Activated CD8-positive, alpha-beta memory T cell treated with anti-CD3 and anti-CD28 coated beads, Interleukin-2, amount 10 ng/mL, durations not matched to agents 7 days and 5 days (primary cell): Measurements from ENCODE around the gene ARPC4. TPM values are rescaled to one million over a fixed set of nuclear protein-coding genes. Genes with fewer than 3 reads are reported as not detected.

Source experiments
- ATAC-seq: fragments of 150-1000 bp; cut with Tn5 transposase; one replicate; pipeline ENCODE4 v1.10.0; 2021; ENCODE audit warnings: moderate library complexity
- CTCF ChIA-PET: fragments of 350-600 bp; sonication (Branson Sonifier 250); formaldehyde crosslinking; loops from one replicate; lab custom pipeline; 2021; ENCODE audit warnings: antibody characterized with exemption; lab: Charles Lee
- DNase-seq: peaks from one replicate; pipeline ENCODE4 v3.0.0-alpha.2; 2020
- H3K27ac Mint-ChIP-seq: one replicate; pipeline ENCODE4 v1.8.0; 2021; ENCODE audit warnings: mild to moderate bottlenecking, mixed read lengths
- H3K27me3 Mint-ChIP-seq: one replicate; pipeline ENCODE4 v1.8.0; 2021; ENCODE audit warnings: mixed read lengths
- H3K36me3 Mint-ChIP-seq: one replicate; pipeline ENCODE4 v1.8.0; 2021; ENCODE audit warnings: mild to moderate bottlenecking, mixed read lengths
- H3K4me1 Mint-ChIP-seq: one replicate; pipeline ENCODE4 v1.8.0; 2021; ENCODE audit warnings: mixed read lengths
- H3K4me3 Mint-ChIP-seq: one replicate; pipeline ENCODE4 v1.8.0; 2021; ENCODE audit warnings: mild to moderate bottlenecking, moderate library complexity, mixed read lengths
- H3K9me3 Mint-ChIP-seq: one replicate; pipeline ENCODE4 v1.8.0; 2022; ENCODE audit warnings: low read depth, mixed read lengths
- total RNA-seq, 2 experiments: library from RNA; stranded (reverse); gene quantifications; one replicate each; pipeline ENCODE4 v1.2.3, GENCODE V29; 2021

Gene ARPC4
- total RNA-seq, 2 experiments from 2014 or later: 274 to 300 TPM

DNA sequence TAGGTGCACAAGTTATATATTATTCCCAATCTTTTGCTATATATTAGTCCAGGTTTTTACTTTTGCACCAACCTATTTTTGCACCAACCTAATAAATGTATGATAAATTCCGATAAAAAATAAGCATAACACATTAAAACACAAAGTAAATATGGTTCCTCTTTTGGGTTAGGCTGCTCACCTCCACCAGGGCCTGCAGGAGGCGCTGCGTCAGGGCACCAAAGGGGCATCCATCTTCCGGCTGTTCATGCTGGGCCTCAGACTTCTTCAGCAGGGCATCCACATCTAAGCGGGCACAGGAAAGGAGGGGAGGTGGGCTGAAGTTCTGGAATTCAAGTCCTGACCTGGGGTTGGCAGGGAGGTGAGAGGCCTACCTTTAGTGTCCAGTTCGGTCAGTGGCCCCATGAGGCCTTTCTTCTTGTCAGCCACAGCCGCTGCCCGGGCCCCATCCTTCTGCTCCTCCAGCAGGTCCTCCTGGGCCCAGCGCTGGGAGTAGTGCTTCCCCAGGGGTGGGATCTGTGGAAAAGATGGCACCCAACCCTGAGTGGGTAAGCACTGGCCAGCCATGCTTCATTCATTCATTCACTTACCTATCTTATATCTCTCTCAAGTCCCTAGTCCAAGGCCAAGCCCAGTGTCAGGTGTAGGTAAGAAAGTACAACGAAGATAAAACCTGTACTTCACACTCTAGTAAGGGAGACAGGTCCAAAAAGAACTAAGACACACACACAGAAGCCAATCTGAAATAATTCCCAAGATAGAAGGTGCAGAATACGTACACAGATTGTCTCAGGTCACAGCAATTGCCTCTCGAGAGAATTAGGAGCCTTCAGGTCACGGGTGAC, 5.8 kb upstream of the ARPC4 start:
- peaks cover 42% of the 10 kb centered on the region for H3K4me1 Mint-ChIP-seq
- CTCF ChIA-PET: no interaction called here
- peaks cover 56% of the 10 kb centered on the region for H3K36me3 Mint-ChIP-seq

GRCh38 chr3:9787714-9788113, 5.2 kb upstream of the ARPC4 start:
- Mint-ChIP-seq H3K4me1 (peaks cover 36% of the 10 kb centered on the region), H3K9me3 (no peaks in the 10 kb centered on the region)
- no peak for ATAC-seq

More for the DNA sequence above, 5.8 kb upstream of the ARPC4 start:
- DNase-seq (no peak), ATAC-seq (no peak)
- H3K27ac Mint-ChIP-seq: peak overlapping the region; percentile 60
- no peaks in the 10 kb centered on the region for H3K9me3 Mint-ChIP-seq
- no peak overlapping the region for H3K4me3 Mint-ChIP-seq
- H3K27me3 Mint-ChIP-seq: no peaks in the 10 kb centered on the region

DNA sequence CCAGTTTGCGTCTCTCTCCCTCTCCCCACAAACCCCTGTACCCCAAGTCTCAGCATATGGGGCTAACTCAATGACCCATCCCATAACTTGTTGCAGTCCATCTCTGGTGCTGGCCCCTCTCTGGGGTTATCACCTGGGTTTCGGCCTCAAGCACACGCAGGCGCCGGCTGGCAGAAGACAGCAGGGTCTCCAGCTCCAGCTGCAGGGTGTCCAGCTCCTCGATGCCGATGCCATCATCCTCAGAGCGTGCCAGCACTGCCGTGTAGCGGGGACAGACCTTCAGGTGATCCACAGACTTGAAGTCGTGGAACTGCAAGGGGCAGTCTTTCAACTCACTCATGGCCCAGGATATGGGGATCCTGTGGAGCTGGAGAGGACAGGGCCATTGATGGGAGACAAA, 1.8 kb upstream of the ARPC4 start:
- no peak for ATAC-seq
- Mint-ChIP-seq H3K36me3 (peaks cover 53% of the 10 kb centered on the region), H3K4me3 (peak overlapping the region; percentile 97), H3K27me3 (no peaks in the 10 kb centered on the region), H3K27ac (peak overlapping the region; percentile 100), H3K9me3 (no peaks in the 10 kb centered on the region), H3K4me1 (peaks cover 51% of the 10 kb centered on the region)
- DNase-seq: no peak
- CTCF ChIA-PET: interaction anchor here (0.8 to 3.1 kb wide), 4 partner anchors 9 to 64 kb away, joined by 3 to 24 read pairs (median 4); partner anchors contain the start of gene TTLL3

More at GRCh38 chr3:9787714-9788113, 5.2 kb upstream of the ARPC4 start:
- DNase-seq: no peak
- Mint-ChIP-seq H3K27ac (peak overlapping the region; percentile 60), H3K4me3 (no peak overlapping the region), H3K36me3 (peaks cover 53% of the 10 kb centered on the region), H3K27me3 (no peaks in the 10 kb centered on the region)
- CTCF ChIA-PET: no interaction called here

GRCh38 chr3:9791790-9792404, 985 bp upstream of the ARPC4 start:
- H3K4me1 Mint-ChIP-seq: peaks cover 51% of the 10 kb centered on the region
- H3K4me3 Mint-ChIP-seq: peak overlapping the region; percentile 97
- H3K9me3 Mint-ChIP-seq: no peaks in the 10 kb centered on the region
- CTCF ChIA-PET: interaction anchor here (1.0 to 3.1 kb wide), 8 partner anchors 10 to 530 kb away, joined by 4 to 24 read pairs (median 8); partner anchors contain the start of genes BRPF1, OGG1, SEC13 and TTLL3
- peak overlapping the region; percentile 100 for H3K27ac Mint-ChIP-seq
- no peak for DNase-seq
- peaks cover 47% of the 10 kb centered on the region for H3K36me3 Mint-ChIP-seq
- no peak for ATAC-seq
- H3K27me3 Mint-ChIP-seq: no peaks in the 10 kb centered on the region

DNA sequence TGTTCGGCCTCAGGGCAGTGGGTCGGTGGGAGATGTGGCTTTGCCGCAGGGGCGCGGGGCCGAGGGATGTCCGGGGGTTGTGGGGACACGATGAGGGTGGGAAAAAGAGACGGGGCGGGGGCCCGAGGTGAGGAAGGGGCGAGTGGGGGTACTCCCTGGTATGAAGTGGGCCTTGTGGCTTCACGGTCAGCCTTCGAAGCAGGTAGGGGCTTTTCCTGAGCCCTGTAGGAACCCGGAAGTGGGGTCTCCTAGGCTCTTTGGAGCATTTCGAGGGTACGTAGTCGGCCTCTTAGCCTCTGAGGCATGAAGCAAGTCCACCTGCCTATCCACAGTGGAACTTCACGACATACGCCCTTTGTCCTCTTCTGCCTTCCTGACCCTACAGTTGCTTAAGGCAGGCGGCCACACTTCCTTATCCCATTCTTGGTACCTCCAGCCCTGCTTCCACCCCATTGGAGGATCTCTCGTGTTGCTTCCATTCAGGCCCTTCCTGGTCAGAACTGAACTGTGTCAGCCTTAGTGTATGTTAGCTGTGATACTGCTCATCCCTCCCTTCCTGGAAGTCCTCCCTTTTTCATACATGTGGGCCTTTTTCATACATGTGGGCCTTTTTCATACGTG, 389 bp downstream of the ARPC4 start:
- Mint-ChIP-seq H3K27me3 (no peaks in the 10 kb centered on the region), H3K27ac (peak overlapping the region; percentile 100), H3K4me1 (peaks cover 49% of the 10 kb centered on the region), H3K36me3 (peaks cover 54% of the 10 kb centered on the region), H3K9me3 (no peaks in the 10 kb centered on the region), H3K4me3 (peak overlapping the region; percentile 97)
- CTCF ChIA-PET: interaction anchor here (0.6 to 3.1 kb wide), 13 partner anchors 11 to 528 kb away, joined by 3 to 24 read pairs (median 7); partner anchors contain the start of genes BRPF1, CRELD1, OGG1 and SEC13
- peak; percentile 69 for DNase-seq
- ATAC-seq: peak; percentile 20

GRCh38 chr3:9794400-9794799, 1.5 kb downstream of the ARPC4 start:
- Mint-ChIP-seq H3K27me3 (no peaks in the 10 kb centered on the region), H3K4me3 (peak overlapping the region; percentile 97), H3K27ac (peak overlapping the region; percentile 81), H3K4me1 (peaks cover 49% of the 10 kb centered on the region), H3K36me3 (peaks cover 53% of the 10 kb centered on the region), H3K9me3 (no peaks in the 10 kb centered on the region)
- DNase-seq (no peak), ATAC-seq (no peak)
- CTCF ChIA-PET: interaction anchor here (1.2 to 2.7 kb wide), 5 partner anchors 10 to 62 kb away, joined by 3 to 12 read pairs (median 10); partner anchors contain the start of gene BRPF1

DNA sequence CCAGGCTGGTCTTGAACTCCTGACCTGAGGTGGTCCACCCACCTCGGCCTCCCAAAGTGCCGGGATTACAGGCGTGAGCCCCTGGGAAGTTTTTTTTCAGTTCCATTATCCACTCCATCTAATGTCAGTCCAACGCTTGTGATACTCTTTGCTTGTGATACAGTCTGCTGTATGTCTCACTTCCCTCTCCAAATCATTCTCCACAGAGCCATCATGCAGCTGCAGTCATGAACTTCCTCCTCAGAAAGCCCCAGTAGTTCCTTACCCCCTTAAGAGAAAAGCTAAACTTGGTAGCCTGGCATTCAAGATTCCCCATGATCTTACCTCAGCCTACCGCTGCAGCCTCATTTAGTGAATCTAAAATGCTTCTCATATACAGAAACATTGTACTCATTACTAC, 2.3 kb downstream of the ARPC4 start:
- Mint-ChIP-seq H3K27ac (peak overlapping the region; percentile 81), H3K4me1 (peaks cover 46% of the 10 kb centered on the region), H3K36me3 (peaks cover 54% of the 10 kb centered on the region), H3K27me3 (no peaks in the 10 kb centered on the region), H3K4me3 (peak overlapping the region; percentile 28), H3K9me3 (no peaks in the 10 kb centered on the region)
- ATAC-seq (no peak), DNase-seq (no peak)
- CTCF ChIA-PET: interaction anchor here (1.2 to 2.3 kb wide), 2 partner anchors 10 to 24 kb away, joined by 3 to 9 read pairs; no protein-coding TSS in a partner anchor

DNA sequence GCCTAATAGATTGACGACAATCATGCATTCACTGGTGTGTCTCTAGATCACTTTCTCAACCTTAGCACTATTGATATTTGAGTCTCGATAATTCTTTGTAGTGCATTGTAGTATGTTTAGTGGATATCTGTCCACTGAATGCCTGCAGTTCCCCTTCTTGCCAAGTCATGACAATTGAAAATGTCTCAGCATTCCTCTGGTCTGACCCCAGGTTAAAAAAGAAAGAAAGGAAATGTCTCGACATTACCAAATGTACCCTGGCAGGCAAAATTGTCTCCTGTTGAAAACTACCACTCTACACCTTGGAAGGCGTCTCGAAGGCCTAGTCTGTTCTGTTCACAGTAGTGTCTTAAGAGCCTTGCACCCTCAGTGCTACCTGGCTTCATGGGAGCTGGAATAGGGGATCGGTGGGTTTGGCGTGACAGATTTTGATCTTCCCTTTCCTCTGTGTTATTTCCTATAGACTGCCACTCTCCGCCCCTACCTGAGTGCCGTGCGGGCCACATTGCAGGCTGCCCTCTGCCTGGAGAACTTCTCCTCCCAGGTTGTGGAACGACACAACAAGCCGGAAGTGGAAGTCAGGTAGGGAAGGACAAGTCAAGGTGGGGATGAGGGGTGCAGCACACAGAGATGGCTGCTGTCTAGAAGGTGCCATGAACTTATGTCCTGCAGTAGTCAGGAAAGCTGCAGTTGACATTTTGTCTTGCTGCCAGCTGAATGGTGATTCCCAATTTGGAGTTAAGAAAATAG, 4.5 kb downstream of the ARPC4 start:
- DNase-seq: no peak
- CTCF ChIA-PET: interaction anchor here (2.3 kb wide), 1 partner anchor 8 kb away, joined by 9 read pairs; no protein-coding TSS in a partner anchor
- Mint-ChIP-seq H3K4me1 (peaks cover 29% of the 10 kb centered on the region), H3K4me3 (no peak overlapping the region), H3K36me3 (peaks cover 61% of the 10 kb centered on the region), H3K27ac (no peak overlapping the region), H3K27me3 (no peaks in the 10 kb centered on the region), H3K9me3 (no peaks in the 10 kb centered on the region)
- no peak for ATAC-seq

DNA sequence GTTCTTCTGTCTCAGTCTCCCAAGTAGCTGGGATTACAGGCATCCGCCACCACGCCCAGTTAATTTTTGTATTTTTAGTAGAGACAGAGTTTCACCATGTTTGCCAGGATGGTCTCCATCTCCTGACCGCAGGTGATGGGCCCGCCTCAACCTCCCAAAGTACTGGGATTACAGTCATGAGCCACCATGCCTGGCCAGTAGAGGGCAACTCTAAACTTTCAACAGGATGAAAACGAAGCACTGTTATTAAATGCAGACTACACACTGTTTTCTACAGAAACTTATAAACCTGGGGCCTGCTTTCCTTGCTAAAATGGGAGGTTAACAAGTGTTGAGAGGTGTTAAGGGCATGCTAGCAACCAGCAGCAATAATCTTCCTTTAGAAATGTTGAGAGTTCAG, 7.6 kb downstream of the ARPC4 start:
- CTCF ChIA-PET: interaction anchor here (0.7 kb wide), 1 partner anchor 36 kb away, joined by 3 read pairs; no protein-coding TSS in a partner anchor
- ATAC-seq (no peak), DNase-seq (no peak)
- H3K9me3 Mint-ChIP-seq: no peaks in the 10 kb centered on the region
- H3K4me1 Mint-ChIP-seq: peaks cover 22% of the 10 kb centered on the region
- no peaks in the 10 kb centered on the region for H3K27me3 Mint-ChIP-seq
- H3K36me3 Mint-ChIP-seq: peaks cover 69% of the 10 kb centered on the region
- H3K4me3 Mint-ChIP-seq: no peak overlapping the region
- no peak overlapping the region for H3K27ac Mint-ChIP-seq

- Mint-ChIP-seq H3K27ac (no peak overlapping the region), H3K4me3 (no peak overlapping the region), H3K27me3 (no peaks in the 10 kb centered on the region), H3K4me1 (peaks cover 33% of the 10 kb centered on the region), H3K36me3 (peaks cover 63% of the 10 kb centered on the region), H3K9me3 (no peaks in the 10 kb centered on the region)
- DNase-seq: no peak
- CTCF ChIA-PET: interaction anchor here (1.0 to 2.9 kb wide), 3 partner anchors 10 to 77 kb away, joined by 3 to 11 read pairs (median 4); partner anchors contain the start of genes ARPC4 and TADA3
- no peak for ATAC-seq
Measured at GRCh38 chr3:9803494-9803893, 10.6 kb downstream of the ARPC4 start.

GRCh38 chr3:9804996-9805395, 12.1 kb downstream of the ARPC4 start:
- ATAC-seq (no peak), DNase-seq (no peak)
- Mint-ChIP-seq H3K27ac (no peak overlapping the region), H3K9me3 (no peaks in the 10 kb centered on the region), H3K27me3 (no peaks in the 10 kb centered on the region), H3K4me3 (no peak overlapping the region), H3K36me3 (peaks cover 60% of the 10 kb centered on the region), H3K4me1 (peaks cover 46% of the 10 kb centered on the region)
- CTCF ChIA-PET: interaction anchor here (0.6 to 2.9 kb wide), 3 partner anchors 9 to 78 kb away, joined by 3 to 11 read pairs (median 9); partner anchors contain the start of genes ARPC4 and TADA3

GRCh38 chr3:9806137-9806536, 13.3 kb downstream of the ARPC4 start:
- ATAC-seq: no peak
- Mint-ChIP-seq H3K4me3 (no peak overlapping the region), H3K27ac (peak overlapping the region; percentile 18), H3K4me1 (peaks cover 52% of the 10 kb centered on the region), H3K27me3 (no peaks in the 10 kb centered on the region), H3K36me3 (peaks cover 52% of the 10 kb centered on the region), H3K9me3 (no peaks in the 10 kb centered on the region)
- CTCF ChIA-PET: interaction anchor here (0.7 to 4.0 kb wide), 4 partner anchors 10 to 78 kb away, joined by 3 to 24 read pairs (median 6); partner anchors contain the start of genes ARPC4 and TADA3
- DNase-seq: no peak
